H1 (cell line): ENCODE measurements around the gene ITLN1.
"Not testable (repeated sequence)": the region's sequence is repeated elsewhere in the genome, so short reads cannot be mapped to it uniquely, and the experiment has no call there.

ENCODE experiments used
- CTCF ChIP-seq, 3 experiments: IDR thresholded peaks; 1 replicate in 2 of 3; 2 replicates in 1 of 3; pipeline versions ENCODE4 v1.5.1 to v1.6.1; 2011; ENCODE audit warnings: low read length in 3 of 3, mild to moderate bottlenecking in 3 of 3, inconsistent platforms in 2 of 3, low read depth in 1 of 3, moderate library complexity in 1 of 3; ENCODE audit not compliant: insufficient read depth in 1 of 3; ENCODE audit errors: control extremely low read depth in 1 of 3
- HDAC6 ChIP-seq: IDR thresholded peaks from one replicate; pipeline ENCODE4 v1.7.1; 2012; ENCODE audit warnings: low read depth, mild to moderate bottlenecking, inconsistent platforms, low read length, moderate library complexity
- PHF8 ChIP-seq: fragments of 200-600 bp; sonication (generic); conservative IDR thresholded peaks from 2 replicates; pipeline ENCODE4 v1.7.1; 2012; ENCODE audit warnings: low read depth, mild to moderate bottlenecking, inconsistent platforms, low read length, moderate library complexity
- POLR2AphosphoS5 ChIP-seq: IDR thresholded peaks from 2 replicates; pipeline ENCODE4 v1.6.1; 2011; ENCODE audit warnings: low read depth, low read length
- SP1 ChIP-seq: IDR thresholded peaks from 2 replicates; pipeline ENCODE4 v1.6.1; 2011; ENCODE audit warnings: low read depth, low read length
- TBP ChIP-seq: IDR thresholded peaks from 2 replicates; pipeline ENCODE4 v1.6.1; 2011; ENCODE audit warnings: low read depth, low read length, improper control_type of control experiment

- TF ChIP-seq POLR2AphosphoS5; HDAC6; CTCF (IDR thresholded peaks at IDR 0.05; ENCODE audit: control extremely low read depth in 1 of 3, insufficient read depth in 1 of 3, low read depth in 1 of 3, low read length in 3 of 3); PHF8; TBP; SP1: not testable (repeated sequence)
Observed at GRCh38 chr1:160933305-160933704, 48.3 kb upstream of the ITLN1 start.
